Measurements from ENCODE around the gene TSEN2. TPM values are rescaled to one million over a fixed set of nuclear protein-coding genes. Genes with fewer than 3 reads are reported as not detected.

TSEN2 gene
- total and polyA plus RNA-seq, 2 of the 13 experiments (the other 11 are each of a cell fraction or from before 2014, with no cell fraction given), result 11.0 to 17.3 TPM

- TF ChIP-seq AKNA (CRISPR knock-in tag; IDR thresholded peaks at IDR 0.05; ENCODE audit: borderline replicate concordance) (no peak), SATB2 (CRISPR knock-in tag; IDR thresholded peaks at IDR 0.05) (no peak), MTF1 (CRISPR knock-in tag; IDR thresholded peaks at IDR 0.05) (no peak), ZFP37 (CRISPR knock-in tag; IDR thresholded peaks at IDR 0.05; ENCODE audit: borderline replicate concordance) (no peak), ATM (IDR thresholded peaks at IDR 0.05; ENCODE audit: borderline replicate concordance) (no peak), SRY (CRISPR knock-in tag; IDR thresholded peaks at IDR 0.05) (no peak), NR2F6 (IDR thresholded peaks at IDR 0.05) (no peak), NR2F6 (CRISPR knock-in tag; IDR thresholded peaks at IDR 0.05) (peak; percentile 42; the same call in 1 of the 2 replicates), NONO (IDR thresholded peaks at IDR 0.05) (no peak), NONO (CRISPR knock-in tag; conservative IDR thresholded peaks at IDR 0.05) (no peak), ZNF383 (CRISPR knock-in tag; IDR thresholded peaks at IDR 0.05; ENCODE audit: borderline replicate concordance) (no peak), ZFP91 (CRISPR knock-in tag; IDR thresholded peaks at IDR 0.05; ENCODE audit: borderline replicate concordance) (no peak), CC2D1A (CRISPR knock-in tag; IDR thresholded peaks at IDR 0.05) (no peak), ZNF770 (CRISPR knock-in tag; IDR thresholded peaks at IDR 0.05) (no peak), RARA (CRISPR knock-in tag; IDR thresholded peaks at IDR 0.05) (0 out of 2 replicates have a peak, but pooled peaks have one; percentile 7), MEIS2 (CRISPR knock-in tag; IDR thresholded peaks at IDR 0.05) (no peak), NBN (conservative IDR thresholded peaks at IDR 0.05) (no peak), HOXA9 (CRISPR knock-in tag; IDR thresholded peaks at IDR 0.05; ENCODE audit: borderline replicate concordance) (no peak), ELF3 (CRISPR knock-in tag; IDR thresholded peaks at IDR 0.05) (no peak), RCOR2 (CRISPR knock-in tag; IDR thresholded peaks at IDR 0.05) (no peak), SMAD1 (CRISPR knock-in tag; IDR thresholded peaks at IDR 0.05; ENCODE audit: borderline replicate concordance, low read depth) (no peak), ZMYM4 (CRISPR knock-in tag; IDR thresholded peaks at IDR 0.05) (0 out of 2 replicates have a peak, but pooled peaks have one; percentile 18)
These were observed 20.6 kb upstream of the TSEN2 start (continued) for GRCh38 chr3:12463686-12464085.
